Measurements from ENCODE around the gene STX2.
"Not testable (repeated sequence)": the region's sequence is repeated elsewhere in the genome, so short reads cannot be mapped to it uniquely, and the experiment has no call there.

STX2 gene
- 39.9 to 66.4 (median 52.6) reads per million in 3 donors for total RNA-seq

DNA sequence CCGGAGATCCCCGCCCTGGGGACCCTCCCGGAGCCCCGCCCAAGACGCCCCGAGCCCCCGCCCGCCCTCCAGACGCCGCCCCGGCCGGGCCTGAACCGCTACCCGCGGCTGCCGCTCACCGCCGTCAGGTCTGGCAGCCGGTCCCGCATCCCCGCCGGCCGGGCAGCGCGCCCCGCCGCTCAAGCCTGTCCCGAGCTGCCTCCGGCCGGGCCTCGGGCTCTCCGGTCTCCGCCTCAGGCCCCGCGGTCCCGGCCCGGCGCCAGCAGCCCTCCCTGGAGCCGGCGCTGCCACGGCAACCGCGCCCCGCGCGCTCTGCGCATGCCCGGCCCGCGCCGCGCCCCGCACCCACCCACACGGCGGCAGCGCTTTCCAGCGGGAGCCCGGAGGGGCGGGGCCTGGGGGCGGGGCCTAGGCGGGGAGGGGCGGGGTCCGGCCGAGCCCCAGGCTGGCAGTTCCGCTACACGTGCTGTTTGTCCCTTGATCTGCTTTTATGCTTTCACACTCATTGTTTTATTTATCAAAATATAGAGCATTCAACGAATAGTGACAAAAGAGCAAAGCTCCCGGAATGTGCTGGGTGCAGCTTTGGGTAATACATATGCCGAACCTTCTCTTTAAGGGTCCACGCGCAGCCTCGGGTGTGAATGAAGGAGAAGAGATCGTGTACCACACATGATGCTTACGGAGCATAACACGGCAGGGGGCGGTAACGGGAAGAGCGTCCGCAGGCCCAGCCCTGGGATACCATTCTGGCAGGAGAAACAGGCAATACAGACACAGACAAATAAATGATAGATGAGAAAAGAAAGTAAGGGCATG lies at the start of gene STX2:
TSS of gene STX2 (minus strand) at position 300 of the 819 bp plus-strand sequence. CDS start at position 149, 151 bp downstream.
- H3K27me3 ChIP-seq (replicated peaks; ENCODE audit: control insufficient read depth, insufficient read depth, low read length, poor library complexity, severe bottlenecking) = no peaks in the 10 kb centered on the region
- H3K4me3 ChIP-seq (ENCODE audit: insufficient read depth, low read depth, low read length, poor library complexity, severe bottlenecking) = peak within 1 kb of the TSS; percentile 70
- no peaks in the 10 kb centered on the region for H3K9me3 ChIP-seq (ENCODE audit: control insufficient read depth, low read length)
- H3K36me3 ChIP-seq (ENCODE audit: control insufficient read depth, insufficient read depth, low read length) = no peaks in the 10 kb centered on the region
- H3K27ac ChIP-seq (ENCODE audit: insufficient read depth, low read length, poor library complexity, severe bottlenecking) = peak within 1 kb of the TSS; percentile 55
- peak; percentile 83 to 84 (median 84) for DNase-seq
- H3K4me1 ChIP-seq (ENCODE audit: control insufficient read depth, insufficient read depth, low read length, poor library complexity, severe bottlenecking) = no peaks in the 10 kb centered on the region

DNA sequence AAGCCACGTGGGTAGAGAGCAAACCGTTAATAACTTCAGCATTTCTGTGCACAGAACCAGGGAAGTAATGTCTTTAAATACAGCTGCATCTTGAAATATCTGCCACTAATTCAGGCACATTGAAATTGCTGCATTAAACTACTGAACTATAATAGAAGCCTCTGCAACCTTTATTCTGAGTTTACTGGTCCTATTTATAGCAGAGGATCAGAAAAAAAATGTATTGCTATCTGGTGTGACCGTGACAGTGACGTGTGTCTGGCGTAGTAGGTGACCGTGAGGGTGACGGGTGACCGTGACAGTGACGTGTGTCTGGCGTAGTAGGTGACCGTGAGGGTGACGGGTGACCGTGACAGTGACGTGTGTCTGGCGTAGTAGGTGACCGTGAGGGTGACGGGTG lies 48.1 kb upstream of the STX2 start:
- H3K27me3 ChIP-seq (replicated peaks; ENCODE audit: control insufficient read depth, insufficient read depth, low read length, poor library complexity, severe bottlenecking); H3K9me3 ChIP-seq (ENCODE audit: control insufficient read depth, low read length); H3K36me3 ChIP-seq (ENCODE audit: control insufficient read depth, insufficient read depth, low read length); H3K27ac ChIP-seq (ENCODE audit: insufficient read depth, low read length, poor library complexity, severe bottlenecking); H3K4me1 ChIP-seq (ENCODE audit: control insufficient read depth, insufficient read depth, low read length, poor library complexity, severe bottlenecking); DNase-seq; H3K4me3 ChIP-seq (ENCODE audit: insufficient read depth, low read depth, low read length, poor library complexity, severe bottlenecking): not testable (repeated sequence)

DNA sequence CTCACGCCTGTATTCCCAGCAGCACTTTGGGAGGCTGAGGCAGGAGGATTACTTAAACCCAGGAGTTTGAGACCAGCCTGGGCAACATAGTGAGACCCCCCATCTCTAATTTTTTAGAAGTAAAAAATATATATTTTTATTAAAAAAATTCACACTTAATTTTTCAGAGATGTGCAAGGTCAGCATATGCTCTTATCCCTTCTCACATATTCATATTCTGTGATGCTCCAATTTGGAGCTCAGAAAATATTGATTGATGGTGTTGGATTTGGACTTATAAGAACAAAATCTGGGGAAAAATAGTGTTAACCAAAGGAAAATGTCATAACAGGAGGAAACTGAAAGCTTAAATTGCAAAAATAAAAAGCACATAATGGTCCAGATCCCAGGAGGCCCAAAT lies 42.5 kb upstream of the STX2 start:
- Histone ChIP-seq H3K4me3 (ENCODE audit: insufficient read depth, low read depth, low read length, poor library complexity, severe bottlenecking) (no peak overlapping the region), H3K27ac (ENCODE audit: insufficient read depth, low read length, poor library complexity, severe bottlenecking) (no peak overlapping the region), H3K4me1 (ENCODE audit: control insufficient read depth, insufficient read depth, low read length, poor library complexity, severe bottlenecking) (peaks cover 3% of the 10 kb centered on the region), H3K27me3 (replicated peaks; ENCODE audit: control insufficient read depth, insufficient read depth, low read length, poor library complexity, severe bottlenecking) (no peaks in the 10 kb centered on the region), H3K9me3 (ENCODE audit: control insufficient read depth, low read length) (no peaks in the 10 kb centered on the region), H3K36me3 (ENCODE audit: control insufficient read depth, insufficient read depth, low read length) (peaks cover 3% of the 10 kb centered on the region)
- DNase-seq = no peak

DNA sequence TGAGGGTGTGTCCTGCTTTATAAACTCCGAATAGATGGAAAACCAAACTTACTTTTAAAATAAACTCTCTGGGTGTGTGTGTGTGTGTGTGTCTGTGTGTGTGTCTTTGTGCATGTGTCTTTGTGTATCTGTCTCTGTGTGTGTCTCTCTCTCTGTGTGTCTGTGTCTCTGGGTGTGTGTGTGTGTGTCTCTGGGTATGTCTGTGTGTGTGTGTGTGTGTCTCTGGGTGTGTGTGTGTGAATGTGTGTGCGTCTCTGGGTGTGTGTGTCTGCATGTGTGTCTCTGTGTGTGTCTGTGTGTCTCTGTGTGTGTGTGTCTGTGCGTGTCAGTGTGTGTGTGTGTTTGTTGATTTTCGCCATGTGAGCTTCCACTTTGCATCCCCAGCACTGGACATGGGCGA lies 42.0 kb upstream of the STX2 start:
- H3K4me1 ChIP-seq (ENCODE audit: control insufficient read depth, insufficient read depth, low read length, poor library complexity, severe bottlenecking) = peaks cover 3% of the 10 kb centered on the region
- DNase-seq = no peak
- H3K27me3 ChIP-seq (replicated peaks; ENCODE audit: control insufficient read depth, insufficient read depth, low read length, poor library complexity, severe bottlenecking) = no peaks in the 10 kb centered on the region
- H3K4me3 ChIP-seq (ENCODE audit: insufficient read depth, low read depth, low read length, poor library complexity, severe bottlenecking) = no peak overlapping the region
- H3K27ac ChIP-seq (ENCODE audit: insufficient read depth, low read length, poor library complexity, severe bottlenecking) = no peak overlapping the region
- no peaks in the 10 kb centered on the region for H3K9me3 ChIP-seq (ENCODE audit: control insufficient read depth, low read length)
- peaks cover 8% of the 10 kb centered on the region for H3K36me3 ChIP-seq (ENCODE audit: control insufficient read depth, insufficient read depth, low read length)

DNA sequence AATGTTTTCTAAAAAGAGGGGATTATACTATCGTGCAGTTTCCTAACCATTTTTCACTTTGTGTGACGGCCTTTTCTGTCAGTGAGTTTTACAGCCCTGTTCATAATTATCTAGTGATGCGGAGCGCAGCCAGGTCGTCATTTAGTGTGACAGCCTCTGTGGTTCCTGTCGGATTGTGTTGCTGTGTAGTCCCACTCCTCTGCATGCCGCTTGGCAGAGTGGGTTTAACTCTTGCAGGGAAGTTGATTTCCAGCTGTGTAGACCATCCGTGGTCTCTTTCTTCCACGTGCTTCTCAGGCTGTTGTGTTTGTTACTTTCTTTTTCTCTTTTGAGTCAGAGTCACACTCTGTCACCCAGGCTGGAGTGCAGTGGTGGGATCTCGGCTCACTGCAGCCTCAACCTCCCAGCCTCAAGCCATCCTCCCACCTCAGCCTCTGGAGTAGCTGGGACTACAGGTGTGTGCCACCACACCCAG lies 41.4 kb upstream of the STX2 start:
- Histone ChIP-seq H3K27ac (ENCODE audit: insufficient read depth, low read length, poor library complexity, severe bottlenecking) (no peak overlapping the region), H3K9me3 (ENCODE audit: control insufficient read depth, low read length) (no peaks in the 10 kb centered on the region), H3K4me3 (ENCODE audit: insufficient read depth, low read depth, low read length, poor library complexity, severe bottlenecking) (peak overlapping the region; percentile 43), H3K4me1 (ENCODE audit: control insufficient read depth, insufficient read depth, low read length, poor library complexity, severe bottlenecking) (peaks cover 3% of the 10 kb centered on the region), H3K36me3 (ENCODE audit: control insufficient read depth, insufficient read depth, low read length) (peaks cover 14% of the 10 kb centered on the region), H3K27me3 (replicated peaks; ENCODE audit: control insufficient read depth, insufficient read depth, low read length, poor library complexity, severe bottlenecking) (no peaks in the 10 kb centered on the region)
- DNase-seq = no peak

DNA sequence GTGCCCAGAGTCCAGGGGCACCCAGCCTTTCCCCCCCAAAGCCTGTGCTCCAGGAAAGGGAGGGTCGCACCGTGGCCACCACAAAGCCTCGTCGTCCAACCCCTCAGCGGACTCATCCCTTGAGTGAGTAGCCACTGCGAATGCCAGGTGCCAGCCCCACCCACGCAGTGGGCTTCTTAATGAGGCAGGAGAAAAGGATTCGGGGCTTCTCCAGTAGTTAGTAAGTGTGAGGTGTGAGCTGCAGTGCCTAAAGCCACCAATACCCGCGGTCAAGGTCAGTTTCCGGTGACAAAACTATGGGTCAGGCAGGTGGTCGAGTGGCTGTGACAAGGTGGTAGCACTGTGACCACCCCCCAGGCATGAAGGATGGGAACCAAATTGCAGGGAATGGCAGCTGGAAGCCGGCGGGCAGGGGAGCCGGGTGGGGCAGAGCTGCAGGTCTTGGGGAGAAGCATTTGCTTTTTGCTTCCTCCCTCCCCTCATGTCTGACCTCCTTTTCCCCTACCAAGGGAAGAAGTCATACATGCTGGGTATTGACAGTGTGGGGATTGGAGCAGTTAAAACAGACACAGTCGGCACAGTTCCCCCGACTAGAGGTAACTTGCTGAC lies 40.8 kb upstream of the STX2 start:
- Histone ChIP-seq H3K27ac (ENCODE audit: insufficient read depth, low read length, poor library complexity, severe bottlenecking) (no peak overlapping the region), H3K4me3 (ENCODE audit: insufficient read depth, low read depth, low read length, poor library complexity, severe bottlenecking) (no peak overlapping the region), H3K4me1 (ENCODE audit: control insufficient read depth, insufficient read depth, low read length, poor library complexity, severe bottlenecking) (peaks cover 3% of the 10 kb centered on the region), H3K27me3 (replicated peaks; ENCODE audit: control insufficient read depth, insufficient read depth, low read length, poor library complexity, severe bottlenecking) (no peaks in the 10 kb centered on the region), H3K36me3 (ENCODE audit: control insufficient read depth, insufficient read depth, low read length) (peaks cover 20% of the 10 kb centered on the region), H3K9me3 (ENCODE audit: control insufficient read depth, low read length) (no peaks in the 10 kb centered on the region)
- no peak for DNase-seq

DNA sequence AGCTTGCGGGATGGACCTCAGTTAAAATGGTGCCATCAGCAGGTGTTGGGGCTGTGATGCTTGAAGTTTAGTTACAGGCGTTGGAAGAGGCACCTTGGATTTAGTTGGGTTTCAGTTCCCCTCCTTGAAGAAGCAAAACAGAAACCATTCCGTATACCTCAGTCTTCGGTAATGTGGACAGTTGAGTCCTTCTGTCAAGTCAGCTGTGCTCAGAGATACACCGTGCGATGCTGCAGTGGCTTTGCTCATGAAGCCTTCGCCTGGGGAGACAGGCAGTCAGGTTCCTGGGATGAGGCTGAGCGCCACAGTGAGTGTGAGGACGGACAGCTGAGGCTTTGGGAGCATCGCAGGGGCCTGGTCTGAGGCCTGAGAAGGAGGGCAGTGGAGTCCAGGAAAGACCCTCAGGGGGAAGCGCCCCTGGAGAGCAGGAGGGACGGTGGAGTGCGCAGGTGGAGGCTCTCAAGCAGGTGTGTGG lies 40.2 kb upstream of the STX2 start:
- DNase-seq = no peak
- no peak overlapping the region for H3K27ac ChIP-seq (ENCODE audit: insufficient read depth, low read length, poor library complexity, severe bottlenecking)
- H3K27me3 ChIP-seq (replicated peaks; ENCODE audit: control insufficient read depth, insufficient read depth, low read length, poor library complexity, severe bottlenecking) = no peaks in the 10 kb centered on the region
- H3K4me3 ChIP-seq (ENCODE audit: insufficient read depth, low read depth, low read length, poor library complexity, severe bottlenecking) = no peak overlapping the region
- H3K4me1 ChIP-seq (ENCODE audit: control insufficient read depth, insufficient read depth, low read length, poor library complexity, severe bottlenecking) = peaks cover 3% of the 10 kb centered on the region
- H3K9me3 ChIP-seq (ENCODE audit: control insufficient read depth, low read length) = no peaks in the 10 kb centered on the region
- H3K36me3 ChIP-seq (ENCODE audit: control insufficient read depth, insufficient read depth, low read length) = peaks cover 25% of the 10 kb centered on the region

DNA sequence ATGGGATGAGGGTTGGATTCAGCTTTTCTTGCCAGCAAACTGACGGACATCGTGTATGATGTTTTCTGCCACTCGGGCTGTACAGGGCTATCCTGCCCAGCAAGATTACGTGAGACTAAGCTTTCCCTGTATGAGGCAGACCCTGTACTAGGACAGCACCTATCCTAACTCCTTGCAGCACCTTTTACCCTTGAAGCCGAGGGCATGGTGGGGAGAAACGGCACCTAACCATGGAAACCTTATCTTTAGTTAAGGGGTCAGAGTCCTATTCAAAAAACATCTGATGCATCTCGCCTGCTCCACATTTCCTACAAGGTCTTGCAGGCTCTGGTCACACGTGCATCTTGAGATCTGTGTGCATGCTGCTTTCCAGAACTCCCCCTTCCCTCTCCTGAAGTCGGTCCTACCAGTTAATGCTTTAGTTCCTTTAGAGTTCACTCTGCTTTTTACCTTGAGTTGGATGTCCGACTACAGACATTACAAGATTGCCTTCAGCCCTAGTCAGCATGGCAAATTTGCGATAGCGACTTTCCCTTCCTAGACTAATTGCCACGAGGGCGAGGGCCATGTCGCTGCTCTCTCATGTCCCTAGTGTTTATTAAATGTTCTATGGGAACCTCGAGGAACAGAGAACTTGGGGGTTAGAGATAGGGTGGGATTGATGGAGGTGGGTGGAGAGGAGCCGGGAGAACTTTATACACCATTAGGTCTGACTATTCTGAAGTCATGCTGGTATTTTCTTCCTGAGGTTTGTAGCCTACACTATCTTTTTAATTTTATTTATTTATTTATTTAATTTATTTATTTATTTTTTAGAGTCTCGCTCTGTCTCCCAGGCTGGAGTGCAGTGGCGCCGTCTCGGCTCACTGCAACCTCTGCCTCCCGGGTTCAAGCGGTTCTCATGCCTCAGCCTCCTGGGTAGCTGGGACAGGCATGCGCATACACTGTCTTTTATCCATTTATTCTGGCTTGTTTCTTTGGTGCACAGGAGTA lies 39.4 kb upstream of the STX2 start:
- Histone ChIP-seq H3K4me3 (ENCODE audit: insufficient read depth, low read depth, low read length, poor library complexity, severe bottlenecking) (no peak overlapping the region), H3K9me3 (ENCODE audit: control insufficient read depth, low read length) (no peaks in the 10 kb centered on the region), H3K4me1 (ENCODE audit: control insufficient read depth, insufficient read depth, low read length, poor library complexity, severe bottlenecking) (peaks cover 10% of the 10 kb centered on the region), H3K27ac (ENCODE audit: insufficient read depth, low read length, poor library complexity, severe bottlenecking) (no peak overlapping the region), H3K27me3 (replicated peaks; ENCODE audit: control insufficient read depth, insufficient read depth, low read length, poor library complexity, severe bottlenecking) (no peaks in the 10 kb centered on the region), H3K36me3 (ENCODE audit: control insufficient read depth, insufficient read depth, low read length) (peaks cover 30% of the 10 kb centered on the region)
- no peak for DNase-seq

DNA sequence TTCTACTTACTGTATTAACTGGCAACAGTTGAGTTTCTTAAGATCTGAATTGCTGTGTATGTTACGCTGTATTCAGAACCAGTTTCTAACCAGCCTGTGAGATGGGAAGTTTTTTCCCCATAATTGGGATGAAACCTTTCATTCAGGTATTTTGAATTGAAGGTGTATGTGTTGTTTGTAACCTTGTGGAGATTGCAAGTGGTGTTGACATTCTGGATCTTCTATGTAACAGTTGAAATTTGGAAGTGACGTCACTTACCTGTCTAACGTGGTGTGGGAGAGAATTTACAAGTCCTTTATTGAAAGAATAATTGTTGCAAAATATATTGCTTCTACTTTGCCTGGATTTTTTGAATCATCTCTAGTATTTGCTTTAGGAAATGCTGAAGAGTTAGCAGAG lies 38.3 kb upstream of the STX2 start:
- Histone ChIP-seq H3K36me3 (ENCODE audit: control insufficient read depth, insufficient read depth, low read length) (peaks cover 30% of the 10 kb centered on the region), H3K27me3 (replicated peaks; ENCODE audit: control insufficient read depth, insufficient read depth, low read length, poor library complexity, severe bottlenecking) (no peaks in the 10 kb centered on the region), H3K9me3 (ENCODE audit: control insufficient read depth, low read length) (no peaks in the 10 kb centered on the region), H3K27ac (ENCODE audit: insufficient read depth, low read length, poor library complexity, severe bottlenecking) (no peak overlapping the region), H3K4me1 (ENCODE audit: control insufficient read depth, insufficient read depth, low read length, poor library complexity, severe bottlenecking) (peaks cover 17% of the 10 kb centered on the region), H3K4me3 (ENCODE audit: insufficient read depth, low read depth, low read length, poor library complexity, severe bottlenecking) (no peak overlapping the region)
- DNase-seq = no peak
